ENCODE results near the gene SLC12A4. TPM values are rescaled to one million over a fixed set of nuclear protein-coding genes. Genes with fewer than 3 reads are reported as not detected.
"Not testable (repeated sequence)": the region's sequence is repeated elsewhere in the genome, so short reads cannot be mapped to it uniquely, and the experiment has no call there.

SLC12A4 gene
- polyA plus RNA-seq, 1 donor, result 39.1 TPM

GRCh38 chr16:67928147-67928546 is 40.3 kb downstream of the SLC12A4 start:
- no peak for DNase-seq

- DNase-seq, result no peak
These were observed 41.1 kb downstream of the SLC12A4 start for GRCh38 chr16:67927131-67927941.

DNA sequence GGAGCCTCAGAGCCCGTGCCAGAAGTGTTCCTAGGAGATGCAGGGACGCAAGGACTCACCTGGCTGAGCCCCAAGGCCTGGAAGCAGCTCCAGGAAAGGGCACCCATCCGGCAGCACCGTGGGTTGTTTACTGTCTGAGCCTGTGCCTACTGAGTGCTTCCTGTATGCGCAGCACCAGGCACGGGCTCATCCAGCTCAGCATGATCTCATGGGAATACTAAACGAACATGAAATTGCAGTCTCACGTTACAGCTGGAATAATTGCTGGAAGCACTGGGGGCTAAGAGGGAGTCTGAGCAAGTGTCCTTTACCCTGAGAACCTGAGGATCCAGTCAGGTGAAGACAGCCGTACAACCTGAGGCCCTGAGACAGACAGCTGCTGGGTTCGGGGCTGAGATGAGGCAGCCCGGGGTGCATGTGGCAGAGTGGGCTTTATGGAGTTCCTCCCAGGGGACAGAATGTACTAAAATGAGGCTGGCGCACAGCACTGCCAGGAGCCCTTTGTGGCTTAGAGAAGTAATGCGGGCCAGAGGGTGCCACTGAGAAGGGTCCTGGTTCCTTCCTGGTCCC is 42.2 kb downstream of the SLC12A4 start:
- DNase-seq, result no peak

GRCh38 chr16:67924140-67924906 is 44.1 kb downstream of the SLC12A4 start:
- no peak for DNase-seq

GRCh38 chr16:67923414-67924116 is 44.9 kb downstream of the SLC12A4 start:
- DNase-seq, result no peak

GRCh38 chr16:67922740-67923139 is 45.7 kb downstream of the SLC12A4 start:
- no peak for DNase-seq

DNA sequence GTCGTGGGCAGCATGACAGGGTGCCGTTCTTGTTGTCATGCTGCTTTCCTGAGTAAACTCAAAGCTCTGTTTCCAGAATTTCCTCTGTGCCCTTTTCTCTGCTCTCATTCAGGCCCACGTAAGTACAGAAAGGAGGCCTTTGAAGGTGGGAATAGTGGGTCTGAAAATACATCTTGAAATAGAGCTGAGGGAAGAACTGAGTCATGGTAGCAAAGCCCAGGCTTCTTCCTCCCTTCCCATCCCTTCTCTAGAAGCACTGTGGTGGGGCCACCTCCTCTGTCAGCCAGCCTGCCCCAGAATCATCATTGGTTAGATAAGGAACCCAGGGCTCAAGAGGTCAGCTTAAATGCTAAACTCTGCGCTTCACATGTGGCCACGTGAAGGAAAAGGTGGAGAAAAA is 46.2 kb downstream of the SLC12A4 start:
- no peak for DNase-seq

DNA sequence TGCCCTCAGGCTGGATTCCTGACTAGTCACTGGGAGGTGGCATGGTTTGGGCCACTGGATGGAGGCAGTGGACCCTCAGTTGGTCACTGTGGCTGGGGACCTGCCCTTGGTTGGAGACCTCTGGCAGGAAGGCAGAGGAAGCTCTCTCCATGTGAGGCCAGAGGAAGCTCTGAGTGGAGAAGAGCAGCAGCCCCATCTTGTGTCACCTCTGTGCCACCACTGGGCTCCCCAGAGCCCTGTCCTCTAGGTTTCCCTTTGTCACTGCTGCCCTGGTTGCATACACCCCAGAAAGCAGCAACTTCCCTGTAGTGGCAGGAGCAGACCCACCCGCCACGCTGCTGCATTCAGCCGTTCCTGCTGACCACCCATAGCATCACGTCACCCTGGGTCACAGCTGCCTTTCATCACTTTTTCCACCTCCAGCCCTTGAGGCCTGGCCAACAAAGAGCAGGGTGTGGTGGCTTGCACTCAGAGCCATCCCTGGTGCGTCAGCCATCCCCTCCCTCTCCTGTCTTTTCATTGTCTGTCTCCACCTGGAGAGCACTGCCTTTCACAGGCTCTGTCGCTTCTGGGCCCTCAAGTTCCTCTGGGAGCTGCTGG is 48.7 kb downstream of the SLC12A4 start:
- no peak for DNase-seq

GRCh38 chr16:67917852-67918236 is 50.6 kb downstream of the SLC12A4 start:
- DNase-seq, result no peak

DNA sequence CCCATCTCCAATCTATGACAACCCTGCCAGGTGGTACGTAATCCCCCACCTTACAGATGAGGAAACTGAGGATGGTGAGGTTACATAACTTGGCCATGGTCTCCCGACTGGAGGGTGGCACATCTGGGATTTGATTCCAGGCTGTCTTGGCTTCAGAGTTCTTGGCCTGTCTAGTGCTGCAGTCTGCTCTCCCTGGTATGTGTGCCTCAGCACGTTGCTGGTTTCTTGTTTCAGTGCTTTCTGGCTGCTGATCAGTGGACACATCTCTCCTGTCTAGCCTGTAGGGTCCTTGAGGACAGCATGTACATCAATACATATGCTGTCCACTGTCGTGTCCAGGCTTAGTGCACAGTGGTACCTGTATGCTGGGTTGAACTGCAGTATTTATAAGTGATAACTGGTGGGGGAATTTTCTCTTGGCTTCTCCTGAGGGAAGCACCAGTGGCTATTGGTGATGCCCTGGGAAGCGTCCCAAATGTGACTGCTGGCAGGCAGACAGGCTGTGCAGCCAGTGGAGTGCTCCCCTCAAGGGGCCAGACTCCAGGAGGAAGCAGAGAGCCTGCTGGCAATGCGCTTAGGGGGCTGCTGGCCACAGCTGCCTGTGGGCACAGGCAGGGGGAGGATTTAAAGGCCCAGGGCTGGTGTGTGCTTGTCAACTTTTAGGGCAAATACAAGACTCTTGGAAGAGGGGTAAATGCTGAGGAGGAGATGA is 51.1 kb downstream of the SLC12A4 start:
- DNase-seq, result no peak

GRCh38 chr16:67915831-67916723 is 52.4 kb downstream of the SLC12A4 start:
- DNase-seq, result no peak

- DNase-seq, result not testable (repeated sequence)
These were observed 53.0 kb downstream of the SLC12A4 start for GRCh38 chr16:67915496-67915769.

DNA sequence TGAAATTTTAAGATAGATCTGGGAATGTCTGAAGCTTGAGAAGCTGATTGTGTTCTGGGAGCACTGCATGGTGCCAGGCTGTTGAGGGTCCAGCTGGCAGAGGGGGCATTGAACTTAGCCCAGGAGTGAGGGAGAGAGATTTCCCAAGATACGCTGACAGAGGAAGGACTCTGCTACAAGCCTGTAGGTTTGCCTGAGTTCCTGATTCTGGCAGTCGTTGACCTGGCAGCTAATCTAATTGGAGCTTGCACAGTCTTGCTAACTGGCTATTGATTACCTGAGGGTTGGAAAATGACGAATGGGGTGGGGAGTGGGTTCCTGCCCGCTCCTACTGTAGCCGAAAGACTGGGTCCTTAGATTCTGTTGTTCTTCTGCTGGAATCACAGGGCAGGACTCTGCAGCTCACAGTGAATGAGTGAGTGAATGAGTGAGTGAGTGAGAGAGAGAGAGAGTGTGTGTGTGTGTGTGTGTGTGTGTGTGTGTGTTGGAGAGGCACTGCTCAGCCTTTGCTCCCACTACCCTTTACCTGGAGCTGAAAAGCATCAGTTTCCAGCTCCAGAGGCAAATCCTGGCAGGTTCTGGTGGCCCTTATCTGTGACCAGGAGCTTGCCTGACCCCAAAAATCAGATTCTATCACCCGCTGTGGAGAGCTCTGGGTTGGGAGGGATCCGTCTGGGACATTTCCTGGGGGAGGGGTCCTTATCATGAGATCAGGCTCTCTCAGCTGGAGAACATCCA is 53.5 kb downstream of the SLC12A4 start:
- no peak for DNase-seq

GRCh38 chr16:67910158-67910557 is 58.3 kb downstream of the SLC12A4 start:
- no peak for DNase-seq

- DNase-seq, result no peak
These were observed 59.2 kb downstream of the SLC12A4 start for GRCh38 chr16:67909056-67909742.

DNA sequence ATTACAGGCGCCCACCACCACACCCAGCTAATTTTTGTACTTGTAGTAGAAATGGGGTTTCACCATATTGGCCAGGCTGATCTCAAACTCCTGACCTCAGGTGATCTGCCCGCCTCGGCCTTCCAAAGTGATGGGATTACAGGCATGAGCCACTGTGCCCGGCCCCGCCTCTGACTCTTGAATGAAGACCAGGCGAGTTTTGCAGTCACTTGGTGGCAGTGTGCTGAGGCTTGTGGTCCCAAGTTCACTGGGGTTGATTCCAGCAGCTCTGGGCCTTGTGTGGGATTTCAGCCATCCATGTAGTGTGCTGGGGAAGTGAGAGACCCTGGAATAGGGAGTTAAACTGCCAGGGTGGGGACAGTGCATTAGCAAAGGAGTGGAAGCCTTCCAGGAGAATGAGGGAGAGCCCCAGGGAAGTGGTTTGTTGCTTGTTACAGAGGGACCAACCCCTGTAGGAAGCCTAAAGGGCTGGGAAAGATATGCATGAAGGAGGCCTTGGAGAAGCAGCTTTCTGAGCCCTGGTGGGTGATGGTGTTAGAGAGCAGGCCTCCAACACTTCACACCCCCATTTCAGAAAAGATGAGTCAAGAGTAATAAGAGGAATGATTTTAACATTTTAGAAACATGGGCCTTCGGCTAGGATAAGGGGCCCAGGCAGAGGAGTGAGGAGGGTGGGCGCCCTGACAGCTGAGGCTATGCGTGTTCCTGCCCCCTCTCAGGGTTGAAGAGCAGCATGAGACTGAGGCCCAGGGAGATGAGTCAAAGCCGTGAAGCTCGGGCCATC is 60.8 kb downstream of the SLC12A4 start:
- no peak for DNase-seq

DNA sequence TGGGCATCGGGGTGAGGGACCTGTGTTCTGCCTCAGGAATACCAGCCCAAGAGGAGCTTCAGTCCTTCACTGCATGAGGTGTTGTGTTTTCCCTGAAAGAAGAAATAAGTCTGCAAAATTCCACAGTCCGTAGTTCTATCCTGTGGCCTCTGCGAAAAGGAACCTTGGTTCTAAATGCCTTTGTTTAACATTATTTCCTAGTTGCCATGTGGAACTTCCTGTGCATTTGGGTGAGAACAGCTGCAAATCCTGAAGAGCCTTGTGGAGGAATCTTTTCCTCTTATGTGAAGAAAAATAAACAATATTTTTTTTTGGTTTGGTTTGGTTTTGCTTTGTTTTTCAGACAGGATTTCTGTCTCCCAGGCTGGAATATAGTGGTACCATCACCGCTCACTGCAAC is 65.6 kb downstream of the SLC12A4 start:
- no peak for DNase-seq

DNA sequence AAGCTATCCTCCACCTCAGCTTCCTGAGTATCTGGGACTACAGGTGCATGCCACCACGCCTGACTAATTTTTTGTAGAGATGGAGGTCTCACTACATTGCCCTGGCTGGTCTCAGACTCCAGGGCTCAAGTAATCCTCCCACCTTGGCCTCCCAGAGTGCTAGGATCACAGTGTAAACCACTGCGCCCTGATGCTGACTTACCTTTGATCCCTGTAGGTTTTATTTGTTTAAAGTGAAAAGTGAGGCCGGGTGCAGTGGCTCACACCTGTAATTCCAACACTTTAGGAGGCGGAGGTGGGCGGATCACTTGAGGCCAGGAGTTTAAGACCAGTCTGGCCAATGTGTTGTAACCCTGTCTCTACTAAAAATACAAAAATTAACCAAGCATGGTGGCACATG is 66.7 kb downstream of the SLC12A4 start:
- DNase-seq, result no peak

Data from left kidney (tissue), 2 donors.